Right atrium auricular region (tissue), 2 donors: Measurements from ENCODE around the gene ZNF451. TPM values are rescaled to one million over a fixed set of nuclear protein-coding genes. Genes with fewer than 3 reads are reported as not detected.
"Not testable (repeated sequence)": the region's sequence is repeated elsewhere in the genome, so short reads cannot be mapped to it uniquely, and the experiment has no call there.

Experiments
- DNase-seq: peaks from one replicate; pipeline ENCODE4 v3.0.0-alpha.2; 2019; ENCODE audit warnings: low spot score
- H3K27ac ChIP-seq, 2 donors: fragments of 200-600 bp; sonication (generic); 1 replicate in 1 of 2; 2 replicates in 1 of 2; pipeline ENCODE4 v1.5.1; 2016 to 2019
- H3K27me3 ChIP-seq, 2 donors: fragments of 200-600 bp; sonication (generic); one replicate each; pipeline versions ENCODE4 v1.5.1 to v1.6.0; 2017 to 2019
- H3K36me3 ChIP-seq: fragments of 200-600 bp; sonication (generic); one replicate; pipeline ENCODE4 v1.5.1; 2016
- H3K4me1 ChIP-seq, 2 donors: fragments of 200-600 bp; sonication (generic); one replicate each; pipeline versions ENCODE4 v1.5.1 to v1.6.0; 2017 to 2019
- H3K4me3 ChIP-seq, 2 donors: fragments of 200-600 bp; sonication (generic); 1 replicate in 1 of 2; 2 replicates in 1 of 2; pipeline ENCODE4 v1.5.1; 2017 to 2019; ENCODE audit warnings: mild to moderate bottlenecking in 1 of 2, moderate library complexity in 1 of 2
- H3K9me3 ChIP-seq, 2 donors: fragments of 200-600 bp; sonication (generic); one replicate each; pipeline ENCODE4 v1.5.1; 2019
- total RNA-seq, 2 donors: library from RNA; depleted of rRNA; stranded (reverse); fragments of >200 nt; gene quantifications; one replicate each; pipeline ENCODE4 v1.1.0, GENCODE V29; 2016
- TF ChIP-seq, protein P1 (sequence below), 2 donors: fragments of 200-600 bp; sonication (generic); IDR thresholded peaks; one replicate each; pipeline ENCODE4 v1.5.1; 2019; ENCODE audit warnings: antibody characterized with exemption in 2 of 2

Gene ZNF451
- total RNA-seq, 2 donors from 2014 or later, result 20.3 to 23.2 TPM

DNA sequence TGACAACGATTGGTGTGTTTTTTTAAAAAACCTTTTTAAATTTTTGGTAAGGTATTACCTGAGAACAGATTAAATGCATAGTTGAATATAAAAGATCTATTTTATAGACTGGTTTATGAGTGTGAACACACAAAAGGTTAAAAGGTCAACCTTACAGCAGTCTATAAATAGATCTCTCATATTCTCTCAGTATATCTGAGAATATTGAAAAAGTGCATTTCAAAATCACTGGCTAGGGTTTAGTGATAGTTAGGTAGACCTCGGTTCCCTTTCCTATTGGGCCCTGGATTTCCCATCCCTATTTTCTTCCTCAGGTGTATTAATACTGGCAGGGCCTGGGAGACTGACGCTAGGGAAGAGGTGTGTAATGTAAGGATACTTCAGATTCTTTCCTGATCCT is 723 bp upstream of the ZNF451 start:
- peaks cover 9% of the 10 kb centered on the region for H3K36me3 ChIP-seq
- peaks cover 0 to 34% of the 10 kb centered on the region in 2 donors for H3K4me1 ChIP-seq
- TF ChIP-seq, protein P1, sequence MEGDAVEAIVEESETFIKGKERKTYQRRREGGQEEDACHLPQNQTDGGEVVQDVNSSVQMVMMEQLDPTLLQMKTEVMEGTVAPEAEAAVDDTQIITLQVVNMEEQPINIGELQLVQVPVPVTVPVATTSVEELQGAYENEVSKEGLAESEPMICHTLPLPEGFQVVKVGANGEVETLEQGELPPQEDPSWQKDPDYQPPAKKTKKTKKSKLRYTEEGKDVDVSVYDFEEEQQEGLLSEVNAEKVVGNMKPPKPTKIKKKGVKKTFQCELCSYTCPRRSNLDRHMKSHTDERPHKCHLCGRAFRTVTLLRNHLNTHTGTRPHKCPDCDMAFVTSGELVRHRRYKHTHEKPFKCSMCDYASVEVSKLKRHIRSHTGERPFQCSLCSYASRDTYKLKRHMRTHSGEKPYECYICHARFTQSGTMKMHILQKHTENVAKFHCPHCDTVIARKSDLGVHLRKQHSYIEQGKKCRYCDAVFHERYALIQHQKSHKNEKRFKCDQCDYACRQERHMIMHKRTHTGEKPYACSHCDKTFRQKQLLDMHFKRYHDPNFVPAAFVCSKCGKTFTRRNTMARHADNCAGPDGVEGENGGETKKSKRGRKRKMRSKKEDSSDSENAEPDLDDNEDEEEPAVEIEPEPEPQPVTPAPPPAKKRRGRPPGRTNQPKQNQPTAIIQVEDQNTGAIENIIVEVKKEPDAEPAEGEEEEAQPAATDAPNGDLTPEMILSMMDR (IDR thresholded peaks at IDR 0.05), result no peak
- no peak for DNase-seq
- H3K27ac ChIP-seq, result peak overlapping the region; percentile 72 to 86
- no peaks in the 10 kb centered on the region for H3K27me3 ChIP-seq
- no peaks in the 10 kb centered on the region for H3K9me3 ChIP-seq
- H3K4me3 ChIP-seq, result peak overlapping the region in 1 of 2 donors; percentile 61

DNA sequence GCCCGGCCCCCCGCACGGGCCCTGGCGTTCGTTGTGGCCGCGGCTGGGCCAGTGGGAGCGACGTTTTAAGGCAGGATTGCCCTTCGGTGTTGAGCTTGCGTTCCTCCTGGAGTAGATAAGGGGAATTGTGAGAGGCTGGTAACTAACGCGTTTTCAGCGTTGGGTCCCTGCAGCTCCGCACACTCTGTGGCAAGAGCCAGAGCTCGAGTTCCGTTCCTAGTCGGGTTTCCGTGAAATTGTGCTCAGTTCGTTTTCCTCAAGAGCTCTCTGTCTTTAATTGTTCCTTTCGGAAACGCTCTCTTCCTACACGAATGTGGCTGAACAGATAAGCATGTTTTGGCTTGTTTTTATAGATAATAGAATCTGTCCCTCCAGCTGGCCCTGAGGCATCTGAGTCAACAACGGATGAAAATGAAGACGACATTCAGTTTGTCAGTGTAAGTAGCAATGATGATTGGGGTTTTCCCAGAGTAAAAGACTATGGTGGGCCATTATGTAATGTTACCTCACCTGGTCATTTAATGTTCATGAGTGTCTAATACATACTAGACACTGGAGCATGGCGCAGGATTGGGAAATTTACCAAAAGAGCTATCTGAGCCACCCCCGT is 575 bp downstream of the ZNF451 start:
- peak overlapping the region in 1 of 2 donors; percentile 61 for H3K4me3 ChIP-seq

DNA sequence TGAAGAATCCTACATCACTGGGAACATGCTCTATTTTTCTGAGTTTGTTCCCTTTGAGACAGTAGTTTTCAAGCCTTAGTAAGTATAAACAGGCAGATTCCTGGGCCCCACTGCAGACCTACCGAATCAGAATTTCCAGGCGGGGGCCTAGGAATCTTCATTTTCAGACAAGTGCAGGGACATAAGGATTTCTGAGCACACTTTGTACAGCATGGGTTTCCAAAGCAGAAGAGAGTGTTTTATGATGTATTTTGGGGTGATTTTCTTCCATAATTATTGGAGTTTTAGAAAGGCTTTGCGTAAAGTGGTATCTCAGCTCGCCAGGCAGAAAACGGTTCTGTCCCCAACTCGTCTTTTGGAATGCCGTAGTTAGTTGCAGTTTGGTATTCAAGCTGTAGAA is 1.4 kb downstream of the ZNF451 start:
- H3K9me3 ChIP-seq, H3K27me3 ChIP-seq, H3K4me3 ChIP-seq, H3K36me3 ChIP-seq, H3K27ac ChIP-seq, DNase-seq: not testable (repeated sequence)
- H3K4me1 ChIP-seq, result peaks cover 0 to 35% of the 10 kb centered on the region in 2 donors

More for the DNA sequence above, 575 bp downstream of the ZNF451 start:
- H3K27me3 ChIP-seq, H3K36me3 ChIP-seq, DNase-seq, H3K9me3 ChIP-seq: not testable (repeated sequence)
- Histone ChIP-seq H3K4me1 (peaks cover 0 to 35% of the 10 kb centered on the region in 2 donors), H3K27ac (peak overlapping the region; percentile 72 to 86)

DNA sequence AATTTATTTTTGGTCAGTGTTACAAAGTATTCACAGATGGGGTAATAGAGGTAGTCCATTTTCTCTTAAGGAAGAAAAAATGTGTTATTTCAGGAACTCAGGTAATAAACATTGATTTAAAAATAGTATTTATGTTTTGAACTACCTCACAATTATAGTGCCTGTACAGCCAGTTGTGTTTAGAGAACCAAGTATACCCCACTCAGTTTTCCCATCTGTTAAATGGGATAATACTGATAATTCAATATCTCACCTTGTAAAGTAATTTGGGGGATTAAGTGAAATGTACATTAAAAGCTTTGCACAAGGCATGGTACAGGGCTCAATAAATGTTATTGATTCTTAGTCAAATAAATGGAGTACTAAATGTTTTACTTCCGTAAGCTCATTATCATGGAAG is 4.7 kb downstream of the ZNF451 start:
- TF ChIP-seq, protein P1 (IDR thresholded peaks at IDR 0.05), result no peak
- Histone ChIP-seq H3K4me3 (no peak overlapping the region), H3K4me1 (peaks cover 0 to 30% of the 10 kb centered on the region in 2 donors), H3K27ac (no peak overlapping the region), H3K36me3 (peaks cover 19% of the 10 kb centered on the region), H3K9me3 (no peaks in the 10 kb centered on the region), H3K27me3 (no peaks in the 10 kb centered on the region)
- no peak for DNase-seq

DNA sequence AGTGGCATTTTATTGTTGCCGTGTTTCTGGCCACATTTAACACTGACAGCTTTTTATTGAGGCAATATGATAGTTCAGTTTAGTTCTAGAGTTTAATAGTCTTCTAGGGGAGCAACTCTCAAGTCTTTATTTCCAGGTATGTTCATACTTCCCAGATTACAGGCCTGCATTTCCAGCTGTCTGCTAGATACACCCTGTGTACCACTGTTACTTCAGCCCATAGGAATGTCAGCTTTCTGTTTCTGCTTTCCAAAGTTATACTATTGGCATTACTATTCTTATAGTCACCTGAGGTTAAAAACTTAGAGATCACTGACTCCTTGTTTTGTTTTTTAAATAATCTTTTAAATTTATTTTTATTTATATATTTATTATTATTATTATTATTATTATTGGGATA is 7.6 kb downstream of the ZNF451 start:
- TF ChIP-seq, protein P1 (IDR thresholded peaks at IDR 0.05), result no peak
- Histone ChIP-seq H3K27ac (no peak overlapping the region), H3K9me3 (no peaks in the 10 kb centered on the region), H3K4me3 (no peak overlapping the region), H3K27me3 (no peaks in the 10 kb centered on the region), H3K36me3 (peaks cover 42% of the 10 kb centered on the region), H3K4me1 (peaks cover 0 to 16% of the 10 kb centered on the region in 2 donors)
- DNase-seq, result no peak

DNA sequence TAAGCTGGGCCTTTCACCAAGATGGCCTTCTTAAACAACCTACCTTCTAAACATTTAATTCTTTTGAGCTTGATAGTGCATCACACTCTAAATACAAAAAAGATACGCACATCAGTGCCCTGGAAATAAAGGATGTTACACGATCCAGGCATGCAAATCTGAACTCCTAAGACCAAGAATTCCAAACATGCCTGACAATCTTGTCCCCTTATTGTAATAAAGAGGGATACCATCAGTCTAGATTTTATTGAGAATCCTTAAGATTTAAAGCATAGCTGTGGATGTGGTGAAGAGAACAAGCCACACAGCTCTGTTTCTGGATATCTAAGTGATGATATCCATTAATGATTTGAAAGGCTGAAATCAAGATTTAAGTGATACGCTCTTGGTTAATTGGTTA is 13.0 kb downstream of the ZNF451 start:
- no peak overlapping the region for H3K27ac ChIP-seq
- no peaks in the 10 kb centered on the region for H3K27me3 ChIP-seq
- peaks cover 48% of the 10 kb centered on the region for H3K36me3 ChIP-seq
- H3K9me3 ChIP-seq, result no peaks in the 10 kb centered on the region
- TF ChIP-seq, protein P1 (IDR thresholded peaks at IDR 0.05), result no peak
- H3K4me1 ChIP-seq, result no peaks in the 10 kb centered on the region
- H3K4me3 ChIP-seq, result no peak overlapping the region
- no peak for DNase-seq

DNA sequence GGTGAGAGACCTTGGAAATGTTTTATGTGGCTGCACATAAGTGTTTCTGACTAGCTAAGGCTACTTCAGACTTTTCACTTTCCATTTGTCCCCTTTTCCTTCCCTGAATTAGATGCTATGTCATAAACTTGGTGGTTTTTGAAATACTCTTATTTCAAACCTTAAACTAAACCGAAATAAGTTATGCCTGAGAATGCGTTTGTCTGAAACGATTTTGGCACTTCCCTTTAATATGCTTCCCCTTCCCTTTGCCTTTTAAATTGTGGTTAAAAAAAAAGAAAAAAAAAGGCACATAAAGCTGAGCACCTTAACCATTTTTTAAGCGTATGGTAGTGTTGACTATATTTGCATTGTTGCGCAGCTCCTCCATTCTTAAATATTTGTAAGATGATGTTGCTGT is 14.3 kb downstream of the ZNF451 start:
- H3K4me3 ChIP-seq, result no peak overlapping the region
- H3K9me3 ChIP-seq, result no peaks in the 10 kb centered on the region
- H3K4me1 ChIP-seq, result no peaks in the 10 kb centered on the region
- peaks cover 41% of the 10 kb centered on the region for H3K36me3 ChIP-seq
- H3K27ac ChIP-seq, result no peak overlapping the region
- DNase-seq, result no peak
- TF ChIP-seq, protein P1 (IDR thresholded peaks at IDR 0.05), result no peak
- H3K27me3 ChIP-seq, result no peaks in the 10 kb centered on the region
